NT2/D1 (cell line): ENCODE data around the gene SLC12A1.

Source experiments
- SUZ12 ChIP-seq: IDR thresholded peaks from 2 replicates; pipeline ENCODE4 v1.6.1; 2011; ENCODE audit not compliant: insufficient read length, insufficient read depth; ENCODE audit errors: extremely low read depth
- YY1 ChIP-seq: IDR thresholded peaks from 2 replicates; pipeline ENCODE4 v1.6.1; 2011; ENCODE audit not compliant: insufficient read length, insufficient read depth

GRCh38 chr15:48279608-48280007 is 73.5 kb downstream of the SLC12A1 start:
- no peak for TF ChIP-seq SUZ12
- TF ChIP-seq YY1 = no peak
